Middle frontal gyrus (tissue), 1 donor: Measurements from ENCODE around the gene PDP2.
"Not testable (repeated sequence)": the region's sequence is repeated elsewhere in the genome, so short reads cannot be mapped to it uniquely, and the experiment has no call there.

ENCODE experiments used
- DNase-seq: peaks from one replicate; pipeline ENCODE4 v3.0.0-alpha.2; 2015; ENCODE audit warnings: low spot score; ENCODE audit errors: extremely low spot score

PDP2 gene

DNA sequence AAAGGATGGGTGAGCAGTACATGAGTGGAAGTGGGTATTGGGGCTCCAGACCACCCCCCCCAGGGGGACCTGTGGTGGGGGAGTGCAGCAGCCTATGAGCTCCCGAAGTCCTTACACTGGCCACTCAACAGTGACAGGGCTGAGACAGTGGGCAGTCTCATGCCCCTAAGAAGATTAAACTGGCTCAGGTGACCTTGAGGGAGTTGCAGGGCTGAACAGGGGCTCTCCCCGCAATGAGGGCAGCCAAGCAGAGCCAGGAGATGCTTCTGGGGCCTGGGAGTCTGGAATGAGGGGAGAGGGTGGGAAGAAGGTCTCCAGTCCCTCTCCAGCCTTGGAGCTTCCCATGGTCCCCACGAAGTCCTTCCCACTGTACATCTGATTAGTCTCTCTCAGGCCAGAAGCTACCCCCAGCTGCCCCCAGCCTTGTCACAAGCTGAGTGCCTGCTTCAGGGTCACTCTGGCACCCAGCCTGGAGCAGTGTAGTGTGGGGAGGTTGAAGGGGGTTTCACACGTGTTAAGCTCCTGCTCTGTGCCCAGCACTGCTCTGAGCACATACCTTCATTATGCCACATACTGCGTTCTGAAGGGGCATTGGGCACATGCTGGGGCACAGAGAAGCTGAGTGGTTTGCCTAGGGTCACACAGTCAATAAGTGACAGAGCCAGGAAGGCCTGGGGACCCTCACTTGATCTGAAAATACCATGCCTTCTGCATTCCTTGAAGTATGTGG is 39.4 kb downstream of the PDP2 start:
- DNase-seq, result no peak

DNA sequence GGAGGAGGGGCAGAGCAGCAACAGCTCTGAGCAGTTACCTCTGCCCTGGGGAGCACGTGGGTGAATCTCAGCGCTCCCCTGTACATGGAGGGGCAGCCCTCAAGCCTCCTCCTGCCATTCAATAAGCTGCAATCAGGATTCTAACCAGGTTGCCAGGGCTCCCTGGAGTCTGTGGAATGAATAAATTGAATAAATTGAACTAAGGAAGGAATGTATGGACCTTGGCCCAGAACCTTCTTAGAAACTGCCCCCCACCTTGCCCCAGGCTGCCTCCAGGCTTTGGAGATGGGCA is 39.9 kb downstream of the PDP2 start:
- DNase-seq, result no peak

DNA sequence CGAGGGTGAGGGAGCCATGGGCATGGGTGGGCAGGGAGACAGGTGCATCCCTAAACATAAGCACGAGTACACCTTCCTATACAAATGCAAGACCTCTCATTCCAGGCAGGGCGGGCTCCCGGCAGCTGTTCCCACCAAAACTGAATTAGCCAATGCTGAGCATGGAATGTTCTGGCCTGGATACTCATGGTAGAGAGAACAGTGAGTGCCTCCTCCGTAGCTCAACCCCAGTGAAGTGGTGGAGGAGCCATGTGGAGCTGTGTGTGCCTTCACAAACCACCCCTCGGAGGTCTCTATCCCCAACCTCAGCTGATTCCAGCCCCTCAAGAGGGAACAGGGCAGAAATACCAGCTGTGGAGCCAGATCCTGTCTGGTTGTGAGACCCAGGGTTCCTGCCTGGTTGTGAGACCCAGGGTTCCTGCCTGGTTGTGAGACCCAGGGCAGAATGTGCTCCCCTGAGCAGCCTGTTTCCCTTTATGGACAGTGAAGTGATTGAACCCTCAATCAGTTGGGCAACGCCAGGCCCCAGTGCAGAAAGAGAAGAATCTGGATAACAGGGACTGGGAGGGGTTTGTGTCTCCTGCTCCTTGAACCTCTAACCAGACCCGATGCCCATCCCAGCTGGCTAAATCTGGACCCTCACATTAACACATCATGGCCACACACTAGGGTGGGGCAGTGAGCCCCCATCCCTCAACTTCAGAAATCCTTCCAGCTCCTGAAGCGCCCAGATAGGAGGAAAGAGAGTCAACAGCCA is 40.8 kb downstream of the PDP2 start:
- no peak for DNase-seq

- no peak for DNase-seq
Measured at GRCh38 chr16:66921729-66922450, 41.6 kb downstream of the PDP2 start.

- no peak for DNase-seq
Measured at GRCh38 chr16:66923247-66923731, 43.0 kb downstream of the PDP2 start.

GRCh38 chr16:66923866-66924265 is 43.6 kb downstream of the PDP2 start:
- no peak for DNase-seq

DNA sequence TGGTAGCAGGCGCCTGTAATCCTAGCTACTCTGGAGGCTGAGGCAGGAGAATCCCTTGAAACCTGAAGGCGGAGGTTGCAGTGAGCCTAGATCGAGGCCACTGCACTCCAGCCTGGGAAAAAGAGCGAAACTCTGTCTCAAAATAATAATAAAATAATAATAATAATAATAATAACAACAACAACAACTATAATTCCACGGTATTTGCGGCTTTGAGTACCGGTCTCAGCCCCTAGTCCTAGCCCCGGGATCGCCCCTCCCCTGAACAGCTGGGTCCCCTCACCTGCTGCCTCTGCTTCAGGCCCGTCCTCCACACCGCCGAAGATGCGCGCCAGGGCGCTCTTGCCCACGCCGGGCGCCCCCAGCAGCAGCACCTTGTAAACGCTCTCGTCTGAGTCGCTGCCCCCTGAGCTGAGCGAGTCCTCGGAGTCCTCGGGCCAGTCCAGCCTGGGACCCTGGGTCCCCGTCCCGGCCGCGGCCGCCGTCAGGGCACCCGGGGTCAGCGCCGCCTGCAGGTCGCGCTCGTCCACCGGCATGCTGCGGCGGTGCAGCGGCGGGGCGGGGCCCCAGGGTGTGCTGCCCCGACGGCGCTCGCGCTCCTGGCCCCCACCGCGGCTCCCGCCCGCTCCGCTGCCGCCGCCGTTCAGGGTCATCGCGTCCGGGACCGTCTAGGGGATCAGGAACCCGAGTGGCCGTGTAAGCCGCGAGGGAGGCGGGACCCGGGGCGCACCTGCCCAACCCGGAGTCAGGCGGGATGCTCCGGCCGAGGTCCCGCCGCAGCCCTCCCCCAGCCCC is 44.4 kb downstream of the PDP2 start:
- DNase-seq, result no peak

GRCh38 chr16:66925322-66925840 is 45.1 kb downstream of the PDP2 start, which contains the start of gene RRAD:
RRAD (minus strand) TSS chr16:66925535; CDS start chr16:66925179, 356 bp downstream.
- no peak for DNase-seq

DNA sequence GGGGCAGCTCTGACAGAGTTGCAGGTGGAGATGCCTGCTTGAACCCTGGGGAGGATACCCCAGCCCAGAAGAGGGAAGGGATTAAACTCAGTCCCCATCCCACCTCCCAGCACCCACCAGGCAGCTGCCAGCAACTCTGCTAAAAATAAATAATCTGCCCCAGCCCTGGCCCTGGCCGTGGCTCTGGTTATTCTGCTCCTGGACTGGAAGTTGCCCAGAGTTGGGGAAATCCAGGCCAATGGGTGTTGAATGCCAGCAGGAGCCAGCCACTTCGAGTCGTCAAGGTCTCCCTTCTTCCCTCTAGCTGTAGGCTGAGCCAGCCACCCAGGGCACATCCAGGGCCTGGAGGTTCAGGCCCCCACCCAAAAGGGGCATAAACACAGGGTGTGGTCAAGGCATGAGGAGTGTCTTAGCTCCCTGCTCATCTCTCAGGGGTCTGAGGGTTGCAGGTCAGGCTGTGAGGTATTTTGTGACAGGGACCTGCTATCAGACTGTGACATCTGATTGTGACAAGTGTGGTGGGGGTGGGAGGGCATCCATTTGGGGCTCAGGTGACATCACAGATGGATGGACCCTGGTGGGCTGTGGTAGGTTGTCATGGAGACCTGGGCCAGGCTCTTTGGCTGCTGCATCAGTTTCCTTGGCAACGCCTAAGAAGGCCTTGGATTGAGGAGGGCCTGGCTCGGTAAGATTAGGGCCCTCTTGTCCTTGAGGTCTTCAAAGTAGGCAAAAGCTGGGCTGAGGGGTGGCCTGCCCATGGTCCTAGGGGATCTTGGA is 46.0 kb downstream of the PDP2 start:
- no peak for DNase-seq

GRCh38 chr16:66926961-66927436 is 46.7 kb downstream of the PDP2 start:
- no peak for DNase-seq

DNA sequence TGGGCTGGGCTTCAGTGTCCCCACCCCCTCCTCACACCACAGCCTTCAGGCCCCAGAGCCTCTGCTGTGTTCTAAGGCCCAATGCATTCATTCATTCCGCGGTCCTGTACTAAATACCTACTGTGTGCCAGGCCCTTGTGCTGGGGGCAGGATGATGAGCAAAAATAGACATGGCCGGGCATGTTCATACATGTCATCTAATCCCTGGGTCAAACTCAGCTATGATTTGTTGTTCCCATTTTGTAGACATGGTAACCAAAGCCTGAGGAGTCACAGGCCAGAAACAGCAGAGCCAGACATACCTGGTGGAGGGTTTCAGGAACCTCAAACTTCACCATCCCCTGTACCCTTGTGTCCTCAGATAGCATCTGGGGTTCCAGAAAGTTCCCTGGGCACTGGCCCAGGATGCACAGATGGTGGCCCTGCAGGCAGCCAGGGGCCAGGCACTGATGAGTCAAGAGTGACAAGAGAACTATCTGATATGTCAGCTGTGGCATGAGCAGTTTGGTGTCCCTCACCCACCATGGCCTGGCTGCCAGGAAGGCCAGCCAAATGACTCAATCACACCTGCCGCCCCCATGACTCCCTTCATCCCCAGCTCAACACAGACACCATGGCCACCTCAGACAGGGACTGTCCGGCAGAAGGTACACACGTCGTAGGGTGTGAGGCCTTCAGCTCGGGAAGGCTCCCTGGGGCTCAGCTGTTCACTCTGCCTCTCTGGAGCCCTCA is 47.8 kb downstream of the PDP2 start:
- no peak for DNase-seq

DNA sequence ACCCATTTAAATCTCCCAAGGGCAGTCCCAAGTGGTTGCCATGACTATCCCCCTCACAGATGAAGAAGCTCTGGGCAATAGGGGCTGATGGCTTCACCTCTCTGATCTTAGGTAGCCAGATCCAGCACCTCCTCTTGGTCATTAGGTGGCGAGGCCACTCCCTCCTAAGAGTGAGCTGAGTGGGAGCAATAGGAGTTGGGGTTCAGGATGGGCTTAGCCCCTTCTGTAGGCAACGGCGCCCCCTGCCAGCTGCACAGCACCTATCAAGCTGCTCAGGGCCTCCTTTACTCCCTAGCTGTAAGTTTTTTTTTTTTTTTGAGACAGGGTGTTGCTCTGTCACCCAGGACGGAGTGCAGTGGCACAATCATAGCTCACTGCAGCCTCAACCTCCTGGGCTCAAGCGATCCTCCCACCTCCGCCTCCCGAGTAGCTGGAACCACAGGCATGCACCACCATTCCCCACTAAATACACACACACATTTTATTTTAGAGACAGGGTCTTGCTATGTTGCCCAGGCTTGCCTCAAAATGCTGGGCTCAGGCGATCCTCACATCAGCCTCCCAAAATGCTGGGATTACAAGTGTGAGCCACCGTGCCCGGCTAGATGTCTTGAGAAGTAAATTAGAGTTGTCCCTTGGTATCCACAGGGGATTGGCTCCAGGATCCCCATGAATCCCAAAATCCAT is 48.5 kb downstream of the PDP2 start:
- DNase-seq, result no peak

DNA sequence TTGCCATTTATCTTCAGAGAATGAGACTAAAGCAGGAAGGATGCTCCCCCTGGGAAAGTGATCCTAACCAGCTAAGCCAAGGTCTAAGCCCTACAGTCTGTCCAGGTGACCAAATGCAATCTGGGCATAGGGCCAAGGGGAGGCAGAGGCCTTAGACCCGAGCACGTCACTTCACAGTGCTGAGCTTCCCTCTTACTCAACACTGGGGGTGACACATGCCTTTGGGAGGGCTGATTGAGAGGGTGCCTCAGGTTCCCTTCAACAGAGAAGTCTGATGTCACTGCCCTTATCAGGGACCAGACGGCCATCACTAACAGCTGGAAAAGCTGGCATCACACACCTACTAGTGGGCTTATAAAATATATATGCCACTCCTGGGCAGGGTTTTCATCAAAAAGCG is 49.9 kb downstream of the PDP2 start:
- no peak for DNase-seq

GRCh38 chr16:66931665-66932064 is 51.4 kb downstream of the PDP2 start:
- DNase-seq, result no peak

DNA sequence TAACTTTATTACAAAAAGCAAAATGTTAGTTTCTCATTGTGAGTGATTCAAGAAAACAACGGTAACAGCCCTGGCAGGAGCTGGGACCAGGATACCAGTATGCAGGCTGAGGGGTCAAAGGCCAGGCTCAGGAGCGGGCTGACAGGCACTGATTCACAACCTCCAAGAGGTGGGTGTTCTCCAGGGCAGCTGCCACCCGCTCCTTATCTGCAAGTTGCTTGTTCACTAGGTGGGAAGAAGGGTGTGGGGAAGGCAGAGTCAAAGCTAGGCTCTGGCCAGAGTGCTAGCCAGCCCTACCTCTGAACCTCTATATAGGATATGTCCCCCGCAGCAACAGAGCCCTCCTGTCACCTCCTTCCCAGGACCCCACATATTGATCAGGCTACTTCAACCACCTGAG is 51.8 kb downstream of the PDP2 start:
- no peak for DNase-seq

- DNase-seq, result no peak
Measured at GRCh38 chr16:66933776-66934137, 53.4 kb downstream of the PDP2 start.

DNA sequence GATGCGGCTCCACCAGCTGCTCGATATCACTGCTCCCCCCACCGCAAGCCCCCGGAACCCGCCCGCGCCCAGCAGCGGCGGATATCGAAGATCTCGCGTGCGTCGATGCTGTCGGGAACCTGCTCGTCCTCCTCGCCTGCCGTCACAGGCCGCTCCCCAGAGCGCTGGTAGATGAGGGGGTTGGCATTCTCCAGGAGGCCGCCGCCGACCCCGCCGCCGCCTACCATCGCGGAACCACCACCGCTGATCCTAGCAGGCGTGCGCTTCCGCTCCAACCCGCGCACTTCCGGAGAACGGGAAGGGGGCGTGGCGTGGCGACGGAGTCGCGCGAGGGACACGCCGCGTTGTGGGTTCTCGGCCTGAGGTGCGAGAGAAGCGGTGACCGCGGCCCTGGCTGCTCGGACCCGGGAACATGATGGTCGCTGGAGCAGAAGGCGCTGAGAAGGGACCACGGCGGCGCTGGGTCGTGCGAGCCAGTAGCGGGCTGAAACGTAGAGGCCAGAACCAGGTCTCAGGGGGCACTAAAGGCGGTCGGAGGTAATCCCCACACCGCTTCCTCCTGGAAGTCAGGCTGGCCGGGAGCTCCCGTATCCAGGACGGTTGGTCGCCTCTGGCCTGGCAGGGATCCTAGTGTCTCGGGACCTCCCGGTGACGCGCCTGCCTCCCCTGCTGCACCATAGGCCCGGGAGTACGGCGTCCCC is 54.0 kb downstream of the PDP2 start, which contains the start of gene CIAO2B:
Gene CIAO2B, minus strand, starts transcription at position 265 of the 701 bp plus-strand sequence. Its CDS starts 38 bp downstream, at position 227.
- DNase-seq, result peak; percentile 83

GRCh38 chr16:66934839-66935313 is 54.6 kb downstream of the PDP2 start:
- DNase-seq, result not testable (repeated sequence)
